HFFc6 (cell line): ENCODE data around the gene IFNA7. TPM values are rescaled to one million over a fixed set of nuclear protein-coding genes. Genes with fewer than 3 reads are reported as not detected.
A peak's percentile ranks its signal among the peaks of the same experiment; 100 is the strongest.
"Not testable (repeated sequence)": the region's sequence is repeated elsewhere in the genome, so short reads cannot be mapped to it uniquely, and the experiment has no call there.

Experiments used
- DNase-seq: peaks from one replicate; pipeline ENCODE4 v3.0.0-alpha.2; 2018
- H3K27ac Mint-ChIP-seq: 2 replicates; pipeline ENCODE4 v1.8.0; 2020; ENCODE audit warnings: mild to moderate bottlenecking, mixed read lengths
- H3K27me3 Mint-ChIP-seq: 2 replicates; pipeline ENCODE4 v1.8.0; 2021; ENCODE audit warnings: mild to moderate bottlenecking, moderate library complexity, mixed read lengths; ENCODE audit not compliant: insufficient read depth
- H3K36me3 Mint-ChIP-seq: 2 replicates; pipeline ENCODE4 v1.8.0; 2021; ENCODE audit warnings: low read depth, mixed read lengths
- H3K4me1 Mint-ChIP-seq: 2 replicates; pipeline ENCODE4 v1.8.0; 2020; ENCODE audit warnings: low read depth, mixed read lengths
- H3K4me3 Mint-ChIP-seq: 2 replicates; pipeline ENCODE4 v1.8.0; 2020; ENCODE audit warnings: mild to moderate bottlenecking, moderate library complexity, mixed read lengths
- H3K9me3 Mint-ChIP-seq: 2 replicates; pipeline ENCODE4 v1.8.0; 2020; ENCODE audit warnings: mild to moderate bottlenecking, mixed read lengths
- total RNA-seq, 6 experiments: library from RNA; stranded (reverse); fragmentation: NEBNext Ultra II Directional; extraction: Animal tissue kit (Norgen Biotek cat#: 25700); gene quantifications; 2 replicates in 1 of 6; 3 replicates in 5 of 6; pipeline ENCODE4 v1.2.3, GENCODE V29; 2021
- TF ChIP-seq, protein P1 (sequence below): fragments of 200-600 bp; sonication (generic); IDR thresholded peaks from 2 replicates; pipeline ENCODE4 v1.5.0; 2021; ENCODE audit warnings: antibody characterized with exemption, mild to moderate bottlenecking

IFNA7 gene
- total RNA-seq, 6 experiments from 2014 or later = not detected

DNA sequence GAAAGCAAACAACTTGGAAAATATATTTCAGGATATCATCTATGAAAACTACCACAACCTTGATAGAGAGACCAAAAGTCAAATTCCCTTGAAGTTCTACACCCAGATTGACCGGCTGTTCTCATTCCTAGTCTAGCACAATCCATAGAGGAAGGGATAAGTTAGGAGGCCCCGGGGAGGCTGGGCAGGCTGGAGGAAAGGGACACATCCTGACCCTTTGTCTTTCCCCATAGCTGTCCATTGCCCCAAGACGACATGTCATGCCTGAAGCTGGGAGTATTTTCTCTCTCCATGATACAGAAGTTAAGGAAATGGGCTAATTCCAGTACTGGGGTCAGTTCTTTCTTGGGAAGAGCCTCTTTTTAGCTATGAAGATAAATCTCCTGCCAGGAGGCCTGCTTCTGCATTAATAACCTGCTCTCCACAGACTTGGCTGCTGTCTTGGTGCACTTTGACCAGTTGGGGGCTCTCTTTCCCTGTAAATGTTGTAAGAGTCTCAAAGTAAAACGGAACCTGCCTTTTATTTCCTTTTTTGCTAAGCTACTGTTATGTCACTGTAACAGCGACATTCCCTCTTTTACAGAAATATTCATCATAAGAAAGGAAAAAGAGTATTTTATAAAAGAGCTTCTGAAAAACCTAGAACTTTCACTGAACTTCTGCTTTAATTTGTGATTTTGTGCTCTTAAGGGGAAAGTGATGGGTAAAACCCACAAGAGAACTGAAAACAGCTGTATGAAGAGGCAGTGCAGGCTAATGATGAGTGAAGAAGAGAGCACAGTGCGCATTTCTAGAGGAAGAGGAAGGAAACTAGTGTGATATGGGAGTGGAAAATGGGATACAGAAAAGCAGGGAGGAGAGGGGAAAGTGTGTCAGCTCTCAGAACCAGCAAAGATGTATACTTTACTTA is 6.9 kb downstream of the IFNA7 start:
- TF ChIP-seq, protein P1, sequence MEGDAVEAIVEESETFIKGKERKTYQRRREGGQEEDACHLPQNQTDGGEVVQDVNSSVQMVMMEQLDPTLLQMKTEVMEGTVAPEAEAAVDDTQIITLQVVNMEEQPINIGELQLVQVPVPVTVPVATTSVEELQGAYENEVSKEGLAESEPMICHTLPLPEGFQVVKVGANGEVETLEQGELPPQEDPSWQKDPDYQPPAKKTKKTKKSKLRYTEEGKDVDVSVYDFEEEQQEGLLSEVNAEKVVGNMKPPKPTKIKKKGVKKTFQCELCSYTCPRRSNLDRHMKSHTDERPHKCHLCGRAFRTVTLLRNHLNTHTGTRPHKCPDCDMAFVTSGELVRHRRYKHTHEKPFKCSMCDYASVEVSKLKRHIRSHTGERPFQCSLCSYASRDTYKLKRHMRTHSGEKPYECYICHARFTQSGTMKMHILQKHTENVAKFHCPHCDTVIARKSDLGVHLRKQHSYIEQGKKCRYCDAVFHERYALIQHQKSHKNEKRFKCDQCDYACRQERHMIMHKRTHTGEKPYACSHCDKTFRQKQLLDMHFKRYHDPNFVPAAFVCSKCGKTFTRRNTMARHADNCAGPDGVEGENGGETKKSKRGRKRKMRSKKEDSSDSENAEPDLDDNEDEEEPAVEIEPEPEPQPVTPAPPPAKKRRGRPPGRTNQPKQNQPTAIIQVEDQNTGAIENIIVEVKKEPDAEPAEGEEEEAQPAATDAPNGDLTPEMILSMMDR = peak; percentile 74
- not testable (repeated sequence) for H3K27ac Mint-ChIP-seq, H3K36me3 Mint-ChIP-seq, H3K4me1 Mint-ChIP-seq, H3K9me3 Mint-ChIP-seq
- peak; percentile 49 for DNase-seq
- peak overlapping the region; percentile 44 for H3K4me3 Mint-ChIP-seq
- H3K27me3 Mint-ChIP-seq = peaks cover 25% of the 10 kb centered on the region

DNA sequence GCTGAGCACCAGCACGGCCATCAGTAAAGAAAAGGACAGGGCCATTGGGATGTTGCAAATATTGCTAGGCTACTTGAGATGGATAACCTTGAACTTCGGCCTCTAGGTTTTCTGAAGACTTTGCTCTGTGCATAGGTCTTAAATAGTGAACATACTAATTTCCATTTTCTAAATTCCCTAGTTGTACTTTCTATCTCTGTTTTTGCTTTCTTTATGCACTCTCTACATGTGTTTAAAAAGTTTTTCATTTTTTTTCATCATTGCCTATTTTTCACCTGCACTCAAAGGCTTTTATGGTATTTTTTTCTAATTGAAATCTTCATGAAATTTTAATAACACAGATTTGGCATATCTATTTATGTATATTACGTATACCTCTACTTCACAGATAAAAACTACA is 14.5 kb downstream of the IFNA7 start, which contains the start of gene IFNA4:
TSS of gene IFNA4 (minus strand) at position 101 of the 400 bp plus-strand sequence. CDS start at position 45, 56 bp downstream.
- H3K4me3 Mint-ChIP-seq, H3K9me3 Mint-ChIP-seq, H3K27ac Mint-ChIP-seq, H3K4me1 Mint-ChIP-seq, DNase-seq, H3K36me3 Mint-ChIP-seq: not testable (repeated sequence)
- peaks cover 20% of the 10 kb centered on the region for H3K27me3 Mint-ChIP-seq

DNA sequence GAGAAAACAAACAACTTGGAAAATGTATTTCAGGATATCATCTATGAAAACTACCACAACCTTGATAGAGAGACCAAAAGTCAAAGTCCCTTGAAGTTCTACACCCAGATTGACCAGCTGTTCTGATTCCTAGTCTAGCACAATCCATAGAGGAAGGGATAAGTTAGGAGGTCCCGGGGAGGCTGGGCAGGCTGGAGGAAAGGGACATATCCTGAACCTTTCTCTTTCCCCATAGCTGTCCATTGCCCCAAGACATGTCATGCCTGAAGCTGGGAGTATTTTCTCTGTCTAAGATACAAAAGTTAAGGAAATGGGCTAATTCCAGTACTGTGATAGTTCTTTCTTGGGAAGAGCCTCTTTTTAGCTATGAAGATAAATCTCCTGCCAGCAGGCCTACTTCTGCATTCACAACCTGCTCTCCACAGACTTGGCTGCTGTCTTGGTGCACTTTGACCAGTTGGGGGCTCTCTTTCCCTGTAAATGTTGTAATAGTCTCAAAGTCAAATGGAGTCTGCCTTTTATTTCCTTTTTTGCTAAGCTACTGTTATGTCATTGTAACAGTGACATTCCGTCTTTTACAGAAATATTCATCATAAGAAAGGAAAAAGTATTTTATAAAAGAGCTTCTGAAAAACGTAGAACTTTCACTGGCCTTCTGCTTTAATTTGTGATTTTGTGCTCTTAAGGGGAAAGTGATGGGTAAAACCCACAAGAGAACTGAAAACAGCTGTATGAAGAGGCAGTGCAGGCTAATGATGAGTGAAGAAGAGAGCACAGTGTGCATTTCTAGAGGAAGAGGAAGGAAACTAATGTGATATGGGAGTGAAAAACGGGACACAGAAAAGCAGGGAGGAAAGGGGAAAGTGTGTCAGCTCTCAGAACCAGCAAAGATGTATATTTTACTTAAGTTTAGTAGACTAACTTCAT is 18.9 kb downstream of the IFNA7 start:
- H3K4me1 Mint-ChIP-seq, H3K27ac Mint-ChIP-seq, H3K4me3 Mint-ChIP-seq, H3K36me3 Mint-ChIP-seq, H3K9me3 Mint-ChIP-seq: not testable (repeated sequence)
- H3K27me3 Mint-ChIP-seq = peaks cover 26% of the 10 kb centered on the region
- peak; percentile 46 for DNase-seq
- TF ChIP-seq, protein P1 = peak; percentile 75

DNA sequence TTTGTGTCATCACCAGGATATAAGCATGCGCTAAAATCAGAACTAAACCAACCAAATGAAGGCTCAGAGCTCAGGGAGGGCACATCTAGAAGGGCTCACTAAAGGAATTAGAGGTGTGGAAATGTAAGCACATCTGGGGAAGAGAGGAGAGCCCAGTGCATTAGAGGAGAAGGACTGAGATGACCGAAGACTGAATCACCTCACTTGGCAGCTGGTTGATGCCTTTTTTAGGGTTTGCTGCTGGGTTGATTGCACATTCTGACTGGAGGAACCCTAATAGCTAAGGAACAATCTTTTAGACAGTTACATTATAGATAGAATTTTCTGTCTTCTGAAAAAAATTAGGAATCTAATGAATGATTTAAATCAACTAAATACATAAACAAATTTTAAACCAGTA is 27.3 kb downstream of the IFNA7 start:
- Mint-ChIP-seq H3K27me3 (peaks cover 20% of the 10 kb centered on the region), H3K36me3 (no peaks in the 10 kb centered on the region), H3K4me1 (0 out of 2 replicates have a peak, but pooled peaks cover 5% of the 10 kb centered on the region), H3K27ac (no peak overlapping the region), H3K9me3 (no peaks in the 10 kb centered on the region), H3K4me3 (no peak overlapping the region)
- no peak for DNase-seq
- TF ChIP-seq, protein P1 = no peak

DNA sequence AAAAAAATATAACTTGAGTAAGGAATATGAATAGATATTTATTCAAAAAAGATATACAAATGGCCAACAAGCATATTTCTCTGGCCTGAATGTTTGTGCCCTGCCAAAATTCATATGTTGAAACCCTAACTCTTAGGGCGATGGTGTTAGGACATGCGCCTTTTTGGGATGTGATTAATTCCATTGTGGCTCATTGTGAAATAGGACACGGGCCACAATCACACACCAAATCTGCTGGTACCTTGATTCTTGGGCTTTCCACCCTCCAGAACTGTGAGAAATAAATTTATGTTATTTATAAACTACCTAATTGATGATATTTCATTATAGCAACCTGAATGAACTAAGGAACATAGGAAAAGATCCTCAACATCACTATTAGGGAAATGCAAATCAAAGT is 29.8 kb downstream of the IFNA7 start:
- Mint-ChIP-seq H3K36me3 (no peaks in the 10 kb centered on the region), H3K27me3 (peaks cover 10% of the 10 kb centered on the region), H3K27ac (no peak overlapping the region), H3K4me3 (no peak overlapping the region), H3K9me3 (no peaks in the 10 kb centered on the region), H3K4me1 (0 out of 2 replicates have a peak, but pooled peaks cover 5% of the 10 kb centered on the region)
- DNase-seq = no peak
- TF ChIP-seq, protein P1 = no peak
